H7 (cell line): ENCODE data around the gene TMEM271. TPM values are rescaled to one million over a fixed set of nuclear protein-coding genes. Genes with fewer than 3 reads are reported as not detected.
"Not testable (repeated sequence)": the region's sequence is repeated elsewhere in the genome, so short reads cannot be mapped to it uniquely, and the experiment has no call there.

ENCODE experiments used
- DNase-seq: peaks from one replicate; pipeline ENCODE4 v3.0.0; 2012
- H3K27me3 ChIP-seq: 2 replicates; pipeline ENCODE4 v1.6.0; 2011; ENCODE audit warnings: mild to moderate bottlenecking, low read length; ENCODE audit not compliant: control insufficient read depth, insufficient read depth
- H3K36me3 ChIP-seq: replicated peaks from 2 replicates; pipeline ENCODE4 v1.5.1; 2011; ENCODE audit warnings: low read length; ENCODE audit not compliant: control insufficient read depth, insufficient read depth
- H3K4me3 ChIP-seq: 2 replicates; pipeline ENCODE4 v1.5.1; 2011; ENCODE audit warnings: low read depth, mild to moderate bottlenecking, control low read depth, low read length, moderate library complexity; ENCODE audit not compliant: insufficient read depth
- total RNA-seq: library from RNA; depleted of rRNA; stranded (reverse); fragments of >200 nt; shearing (Covaris generic); gene quantifications from 2 replicates; pipeline ENCODE4 v1.2.3, GENCODE V29; 2014

TMEM271 gene
- total RNA-seq, 1 experiment from 2014 or later = 0.59 TPM

DNA sequence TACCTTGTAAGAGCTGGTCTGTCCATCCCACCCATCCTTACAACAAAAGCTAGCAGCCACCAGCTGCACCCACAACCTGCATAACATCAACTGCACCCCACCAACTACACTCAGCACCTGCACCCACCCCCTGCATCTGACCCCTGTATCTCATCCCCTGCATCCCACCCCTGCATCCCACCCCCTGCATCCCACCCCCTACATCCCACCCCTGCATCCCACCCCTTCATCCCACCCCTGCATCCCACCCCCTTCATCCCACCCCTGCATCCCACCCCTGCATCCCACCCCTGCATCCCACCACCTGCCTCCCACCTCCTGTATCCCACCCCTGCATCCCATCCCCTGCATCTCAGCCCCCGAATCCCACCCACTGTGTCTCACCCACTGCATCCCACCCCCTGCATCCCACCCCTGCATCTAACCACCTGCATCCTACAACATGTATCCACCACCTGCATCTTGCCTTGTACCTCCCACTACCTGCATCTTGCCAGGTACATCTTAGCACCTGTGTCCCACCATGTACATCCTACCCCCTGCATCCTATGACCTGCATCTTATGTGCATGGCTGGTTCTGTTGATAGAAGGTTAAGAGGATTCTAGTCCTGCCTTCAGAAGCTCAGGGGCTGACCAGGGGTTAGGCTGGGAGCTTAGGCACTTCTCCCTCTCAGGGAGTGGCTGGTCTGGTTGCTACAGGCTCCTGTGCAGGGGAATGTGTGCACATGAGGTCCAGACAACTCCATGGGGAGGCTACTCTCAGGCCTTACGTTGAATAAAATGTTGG, 9.4 kb downstream of the TMEM271 start:
- peak; percentile 87 for DNase-seq
- no peak overlapping the region for H3K4me3 ChIP-seq
- H3K27me3 ChIP-seq = no peaks in the 10 kb centered on the region; the same call in 1 of the 2 replicates
- no peaks in the 10 kb centered on the region for H3K36me3 ChIP-seq

DNA sequence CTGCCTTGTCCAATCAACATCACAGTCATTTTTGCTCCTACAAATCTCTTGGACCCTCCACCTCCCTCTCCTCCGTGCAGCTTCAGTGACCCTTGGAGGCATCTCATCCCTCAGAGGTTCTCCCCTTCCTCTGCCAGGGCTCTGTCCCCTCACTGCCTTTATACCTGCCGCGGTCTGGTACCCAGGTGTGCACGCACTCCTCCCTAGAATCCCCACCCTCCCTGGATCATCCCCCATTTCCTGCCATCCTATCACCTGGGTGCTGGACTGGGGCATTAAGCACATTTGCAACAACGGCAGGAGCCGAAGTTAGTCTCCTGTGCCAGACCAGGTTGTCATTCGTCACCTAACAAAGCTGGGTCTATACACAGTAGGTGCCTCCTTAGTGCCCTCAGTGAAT, 10.1 kb downstream of the TMEM271 start:
- Histone ChIP-seq H3K36me3 (no peaks in the 10 kb centered on the region), H3K4me3 (no peak overlapping the region), H3K27me3 (no peaks in the 10 kb centered on the region; the same call in 1 of the 2 replicates)
- DNase-seq = no peak

DNA sequence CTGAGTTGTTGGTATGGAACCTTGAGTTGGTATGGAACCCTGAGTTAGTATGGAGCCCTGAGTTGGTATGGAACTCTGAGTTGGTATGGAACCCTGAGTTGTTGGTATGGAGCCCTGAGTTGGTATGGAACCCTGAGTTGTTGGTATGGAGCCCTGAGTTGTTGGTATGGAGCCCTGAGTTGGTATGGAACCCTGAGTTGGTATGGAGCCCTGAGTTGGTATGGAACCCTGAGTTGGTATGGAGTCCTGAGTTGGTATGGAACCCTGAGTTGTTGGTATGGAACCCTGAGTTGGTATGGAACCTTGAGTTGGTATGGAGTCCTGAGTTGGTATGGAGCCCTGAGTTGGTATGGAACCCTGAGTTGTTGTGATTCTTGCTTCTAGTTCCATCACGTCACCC, 10.5 kb downstream of the TMEM271 start:
- DNase-seq, H3K27me3 ChIP-seq, H3K4me3 ChIP-seq, H3K36me3 ChIP-seq: not testable (repeated sequence)

DNA sequence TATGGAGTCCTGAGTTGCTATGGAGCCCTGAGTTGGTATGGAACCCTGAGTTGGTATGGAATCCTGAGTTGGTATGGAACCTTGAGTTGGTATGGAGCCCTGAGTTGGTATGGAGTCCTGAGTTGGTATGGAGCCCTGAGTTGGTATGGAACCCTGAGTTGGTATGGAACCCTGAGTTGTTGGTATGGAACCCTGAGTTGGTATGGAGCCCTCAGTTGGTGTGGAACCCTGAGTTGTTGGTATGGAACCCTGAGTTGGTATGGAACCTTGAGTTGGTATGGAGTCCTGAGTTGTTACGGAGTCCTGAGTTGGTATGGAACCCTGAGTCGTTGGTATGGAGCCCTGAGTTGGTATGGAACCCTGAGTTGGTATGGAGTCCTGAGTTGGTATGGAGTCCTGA, 13.6 kb downstream of the TMEM271 start:
- H3K36me3 ChIP-seq, DNase-seq, H3K4me3 ChIP-seq, H3K27me3 ChIP-seq: not testable (repeated sequence)

DNA sequence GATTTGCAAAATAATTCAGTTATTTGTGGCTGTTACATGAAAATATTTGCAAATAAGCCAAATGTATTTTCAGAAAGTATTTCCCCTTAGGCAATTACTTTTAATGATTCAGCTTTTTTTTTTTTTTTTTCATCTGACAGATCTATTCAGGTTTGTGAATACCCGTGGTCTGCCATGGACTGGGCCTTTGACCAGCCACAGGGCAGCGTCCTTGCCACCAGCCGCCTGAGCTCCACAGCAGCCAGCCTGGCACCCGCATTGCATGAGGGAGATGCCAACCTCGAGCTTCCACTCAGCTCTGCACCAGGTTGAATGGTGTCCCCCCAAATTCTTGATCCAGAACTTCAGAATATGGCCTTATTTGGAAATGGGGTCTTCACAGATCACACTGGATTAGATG, 14.7 kb downstream of the TMEM271 start:
- no peak overlapping the region for H3K4me3 ChIP-seq
- H3K36me3 ChIP-seq = no peaks in the 10 kb centered on the region
- no peaks in the 10 kb centered on the region for H3K27me3 ChIP-seq
- DNase-seq = no peak

DNA sequence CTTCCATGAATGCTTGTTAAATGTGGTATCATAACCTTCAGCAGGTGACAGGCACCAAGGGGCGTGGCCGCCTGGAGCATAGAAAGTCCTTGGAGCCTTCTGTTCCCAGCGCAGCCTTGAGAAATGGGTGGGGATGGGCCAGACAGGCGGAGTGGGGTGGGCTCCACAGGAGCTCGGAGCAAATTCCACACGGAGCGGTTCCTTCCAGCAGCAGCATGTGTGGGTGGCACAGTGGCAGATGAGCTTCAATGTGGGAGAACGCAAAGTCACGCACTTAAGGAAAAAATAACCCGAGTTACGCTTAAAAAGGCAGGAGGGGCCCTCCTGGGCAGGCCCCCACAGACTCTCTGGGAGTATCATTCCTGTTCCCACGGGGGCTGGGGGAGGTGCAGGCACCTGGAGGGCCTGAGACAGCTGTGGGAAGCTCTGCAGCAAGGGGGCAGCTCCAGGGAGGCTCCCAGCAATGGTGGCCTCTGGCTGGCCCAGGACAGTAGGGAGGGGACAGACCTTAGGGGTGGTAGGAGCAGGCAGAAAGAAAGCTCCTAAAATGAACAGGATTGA, 15.3 kb downstream of the TMEM271 start:
- Histone ChIP-seq H3K4me3 (no peak overlapping the region), H3K36me3 (no peaks in the 10 kb centered on the region), H3K27me3 (no peaks in the 10 kb centered on the region)
- DNase-seq = no peak

DNA sequence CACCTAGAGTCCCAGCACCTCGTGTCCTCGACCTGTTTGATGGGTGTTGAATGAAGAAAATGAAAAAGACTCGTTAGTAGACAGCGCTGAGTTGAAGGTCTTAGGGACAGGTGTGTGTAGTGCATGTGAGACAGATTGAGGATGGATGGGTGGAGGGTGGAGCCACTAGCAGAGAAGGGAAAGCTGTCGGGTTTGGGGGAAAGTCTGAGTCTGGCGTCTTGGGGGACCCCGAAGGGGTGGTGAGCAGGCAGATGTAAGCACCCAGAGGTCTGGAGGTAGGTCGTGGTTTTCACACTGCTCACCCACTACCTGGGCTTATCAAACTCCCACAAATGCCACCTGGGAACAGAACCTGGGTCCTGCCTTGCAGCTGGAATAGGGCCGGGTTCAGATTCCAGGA, 16.0 kb downstream of the TMEM271 start:
- no peak overlapping the region for H3K4me3 ChIP-seq
- no peak for DNase-seq
- H3K27me3 ChIP-seq = no peaks in the 10 kb centered on the region
- no peaks in the 10 kb centered on the region for H3K36me3 ChIP-seq

DNA sequence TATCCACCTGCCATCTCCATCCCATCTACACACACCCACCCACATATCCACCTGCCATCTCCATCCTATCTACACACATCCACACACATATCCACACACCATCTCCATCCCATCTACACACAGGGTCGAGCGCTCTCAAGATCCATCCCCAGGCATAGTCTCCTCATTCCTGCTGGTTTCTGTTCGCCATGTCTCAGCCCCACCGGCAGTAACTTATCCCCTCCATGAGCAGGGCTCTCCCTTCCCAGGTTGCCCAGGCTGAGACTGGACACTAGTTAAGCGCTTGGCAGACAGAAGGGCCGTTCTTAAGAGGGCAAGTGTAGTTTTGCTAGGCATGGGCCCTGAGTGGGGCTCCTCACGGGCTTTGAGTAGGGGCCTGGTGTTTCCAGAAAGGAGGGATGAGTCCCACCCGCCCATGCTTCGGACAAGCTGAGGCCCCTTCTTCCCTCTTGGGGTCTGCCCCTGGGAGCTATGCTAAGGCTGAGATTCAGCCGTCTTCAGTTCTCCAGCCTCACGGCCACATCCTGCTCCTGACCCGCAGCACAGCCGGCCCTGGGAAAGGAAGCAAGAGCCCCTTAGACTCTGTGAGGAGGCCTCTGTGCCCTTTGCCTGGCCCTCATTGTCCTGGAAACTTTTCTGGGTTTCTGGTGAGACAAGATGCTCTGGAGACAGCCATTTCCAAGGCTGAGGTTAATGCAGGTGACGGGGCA, 20.4 kb downstream of the TMEM271 start:
- DNase-seq = no peak
- H3K36me3 ChIP-seq = no peaks in the 10 kb centered on the region
- no peaks in the 10 kb centered on the region for H3K27me3 ChIP-seq
- no peak overlapping the region for H3K4me3 ChIP-seq

DNA sequence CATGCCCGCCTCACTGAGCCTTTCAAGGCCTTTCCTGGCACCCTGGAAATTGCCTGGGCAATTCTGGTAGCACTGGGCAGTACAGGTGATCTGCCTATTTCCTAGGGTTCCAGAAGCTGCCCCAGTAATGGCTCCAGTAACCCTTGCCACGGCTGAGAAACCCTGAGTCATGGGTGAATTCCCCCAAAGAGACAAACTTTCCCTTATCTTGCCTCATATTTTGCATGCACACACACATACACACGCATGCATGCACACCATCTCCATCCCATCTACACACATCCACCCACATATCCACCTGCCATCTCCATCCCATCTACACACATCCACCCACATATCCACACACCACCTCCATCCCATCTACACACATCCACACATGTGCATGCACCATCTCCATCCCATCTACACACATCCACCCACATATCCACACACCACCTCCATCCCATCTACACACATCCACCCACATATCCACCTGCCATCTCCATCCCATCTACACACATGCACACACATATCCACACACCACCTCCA, 21.2 kb downstream of the TMEM271 start:
- not testable (repeated sequence) for H3K36me3 ChIP-seq, DNase-seq, H3K27me3 ChIP-seq, H3K4me3 ChIP-seq

DNA sequence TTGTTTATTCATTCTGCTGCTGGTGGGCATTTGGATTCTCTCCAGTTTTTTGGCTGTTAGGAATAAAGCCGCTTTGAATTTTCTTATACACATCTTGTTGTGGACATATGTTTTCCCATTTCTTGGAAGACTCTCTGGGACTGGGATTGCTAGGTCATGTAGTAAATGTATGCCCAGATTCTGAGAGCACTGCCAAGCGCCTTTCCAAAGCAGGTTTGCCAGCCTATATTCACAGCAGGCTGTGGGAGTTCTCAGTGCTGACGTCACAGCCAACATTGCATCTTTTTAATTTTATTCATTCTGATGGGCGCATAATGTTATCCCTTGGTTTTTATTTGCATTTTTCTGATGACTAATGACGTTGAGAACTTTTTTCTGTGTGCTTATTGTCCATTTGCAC, 24.1 kb downstream of the TMEM271 start:
- H3K27me3 ChIP-seq = no peaks in the 10 kb centered on the region
- H3K36me3 ChIP-seq = no peaks in the 10 kb centered on the region
- H3K4me3 ChIP-seq = no peak overlapping the region
- no peak for DNase-seq

DNA sequence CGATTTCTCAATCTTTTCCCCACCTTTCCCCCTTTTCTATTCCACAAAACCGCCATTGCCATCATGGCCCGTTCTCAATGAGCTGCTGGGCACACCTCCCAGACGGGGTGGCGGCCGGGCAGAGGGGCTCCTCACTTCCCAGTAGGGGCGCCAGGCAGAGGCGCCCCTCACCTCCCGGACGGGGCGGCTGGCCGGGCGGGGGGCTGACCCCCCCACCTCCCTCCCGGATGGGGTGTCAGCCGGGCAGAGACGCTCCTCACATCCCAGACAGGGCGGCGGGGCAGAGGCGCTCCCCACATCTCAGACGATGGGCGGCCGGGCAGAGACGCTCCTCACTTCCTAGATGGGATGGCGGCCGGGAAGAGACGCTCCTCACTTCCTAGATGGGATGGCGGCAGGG, 25.8 kb downstream of the TMEM271 start:
- H3K36me3 ChIP-seq, H3K27me3 ChIP-seq, H3K4me3 ChIP-seq, DNase-seq: not testable (repeated sequence)

DNA sequence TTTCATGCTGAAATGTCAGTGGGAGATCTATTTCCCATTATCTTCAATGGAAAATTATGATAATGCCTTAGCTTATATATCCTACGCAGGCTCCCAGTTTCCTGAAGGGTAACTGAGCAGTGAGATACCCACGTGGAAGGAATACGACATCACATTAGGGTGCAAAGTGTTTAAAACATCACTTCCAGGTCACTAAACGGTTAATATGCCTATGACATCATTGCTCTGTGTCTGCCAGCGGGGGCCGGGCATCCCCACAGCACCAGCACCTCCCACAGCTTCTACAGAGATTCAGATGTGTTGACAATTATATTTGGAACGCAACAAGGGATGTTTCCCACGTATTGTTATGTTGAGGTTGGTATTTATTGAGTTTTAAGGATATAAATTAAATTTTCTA, 27.1 kb downstream of the TMEM271 start:
- Histone ChIP-seq H3K27me3 (no peaks in the 10 kb centered on the region; the same call in 1 of the 2 replicates), H3K4me3 (no peak overlapping the region), H3K36me3 (no peaks in the 10 kb centered on the region)
- no peak for DNase-seq

DNA sequence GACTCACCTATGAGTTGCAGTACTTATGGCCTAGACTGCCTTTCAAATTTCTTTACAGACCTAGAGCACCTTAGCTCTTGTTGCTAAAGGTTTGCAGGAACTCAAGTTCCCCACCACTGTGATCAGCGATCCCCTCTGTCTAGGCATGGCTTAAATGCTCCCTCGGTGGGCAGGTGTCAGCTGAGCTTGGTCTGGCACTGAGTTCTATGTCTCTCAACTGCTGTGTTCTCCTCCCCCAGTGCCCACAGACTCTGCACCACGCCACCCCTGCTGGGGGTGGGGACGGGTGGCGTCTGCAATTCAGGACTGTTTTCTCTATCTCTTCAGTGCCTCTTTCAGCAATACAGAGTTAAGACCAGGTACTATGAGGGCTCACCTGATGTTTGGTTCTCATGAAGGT, 30.5 kb downstream of the TMEM271 start:
- H3K36me3 ChIP-seq = no peaks in the 10 kb centered on the region
- H3K4me3 ChIP-seq = no peak overlapping the region
- H3K27me3 ChIP-seq = no peaks in the 10 kb centered on the region; the same call in 1 of the 2 replicates
- DNase-seq = no peak

DNA sequence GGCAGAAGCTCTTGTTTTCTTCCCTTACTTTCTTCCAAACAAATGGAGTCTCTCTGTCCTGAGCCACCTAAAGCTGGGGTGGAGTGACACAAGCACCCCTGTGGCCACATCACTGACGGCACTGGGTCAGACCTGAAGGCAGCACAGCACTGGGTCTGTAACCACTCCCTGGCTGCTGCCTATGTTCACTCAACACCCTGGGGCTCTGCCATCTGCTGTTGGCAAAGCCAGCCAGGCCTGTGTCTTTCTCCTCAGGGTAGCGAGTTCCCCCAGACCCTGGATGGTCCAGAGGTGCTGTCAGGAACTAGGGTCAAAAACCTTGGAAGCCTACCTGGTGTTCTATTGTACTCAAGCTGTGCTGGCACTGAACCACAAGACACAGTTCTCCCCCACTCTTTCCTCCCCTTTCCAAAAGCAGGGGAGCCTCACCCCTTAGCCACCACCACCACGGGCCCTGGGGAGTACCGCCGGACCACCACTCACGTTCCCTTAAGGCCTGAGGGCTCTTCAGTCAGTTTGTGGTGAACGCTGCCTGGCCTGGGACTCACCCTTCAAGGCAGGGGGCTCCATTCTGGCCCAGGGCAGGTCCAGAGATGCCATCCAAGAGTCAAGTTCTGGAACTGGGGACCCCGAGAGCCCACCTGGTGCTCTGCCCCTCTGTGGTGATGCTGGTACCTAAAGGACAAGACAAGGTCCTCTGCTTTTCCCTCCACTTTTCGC, 31.5 kb downstream of the TMEM271 start:
- DNase-seq = no peak
- Histone ChIP-seq H3K36me3 (no peaks in the 10 kb centered on the region), H3K27me3 (no peaks in the 10 kb centered on the region; the same call in 1 of the 2 replicates), H3K4me3 (no peak overlapping the region)
